Liver (tissue), 9 donors: ENCODE results near the gene ABLIM2. TPM values are rescaled to one million over a fixed set of nuclear protein-coding genes. Genes with fewer than 3 reads are reported as not detected.

ENCODE experiments used
- DNase-seq: peaks from one replicate; pipeline ENCODE4 v3.0.0-alpha.2; 2017; ENCODE audit warnings: low spot score
- H3K27ac ChIP-seq, 2 donors: one replicate each; pipeline ENCODE4 v1.7.0; 2013; ENCODE audit warnings: inconsistent platforms in 2 of 2, low read length in 2 of 2, control low read depth in 1 of 2, low read depth in 1 of 2, mild to moderate bottlenecking in 1 of 2
- H3K27me3 ChIP-seq, 4 donors: one replicate each; pipeline versions ENCODE4 v1.6.1 to v1.7.0; 2013; ENCODE audit warnings: low read length in 3 of 4, inconsistent platforms in 1 of 4, mild to moderate bottlenecking in 1 of 4, moderate library complexity in 1 of 4; ENCODE audit not compliant: control insufficient read depth in 4 of 4, insufficient read depth in 4 of 4
- H3K36me3 ChIP-seq, 4 donors: one replicate each; pipeline versions ENCODE4 v1.6.1 to v1.7.0; 2013; ENCODE audit warnings: low read length in 3 of 4, mild to moderate bottlenecking in 3 of 4, low read depth in 1 of 4, moderate library complexity in 1 of 4; ENCODE audit not compliant: control insufficient read depth in 4 of 4, insufficient read depth in 3 of 4
- H3K4me1 ChIP-seq, 4 donors: one replicate each; pipeline versions ENCODE4 v1.6.1 to v1.7.0; 2013; ENCODE audit warnings: low read length in 3 of 4, mild to moderate bottlenecking in 3 of 4, moderate library complexity in 1 of 4; ENCODE audit not compliant: control insufficient read depth in 4 of 4, insufficient read depth in 4 of 4
- H3K4me3 ChIP-seq, 3 donors: one replicate each; pipeline versions ENCODE4 v1.6.1 to v1.7.0; 2013; ENCODE audit warnings: low read length in 3 of 3, control low read depth in 1 of 3, low read depth in 1 of 3, mild to moderate bottlenecking in 1 of 3
- H3K9ac ChIP-seq, 2 donors: one replicate each; pipeline ENCODE4 v1.7.0; 2013; ENCODE audit warnings: low read length in 2 of 2, mild to moderate bottlenecking in 2 of 2, moderate library complexity in 2 of 2, control low read depth in 1 of 2, low read depth in 1 of 2
- H3K9me3 ChIP-seq, 4 donors: one replicate each; pipeline versions ENCODE4 v1.6.1 to v1.7.0; 2013; ENCODE audit warnings: low read length in 3 of 4; ENCODE audit not compliant: control insufficient read depth in 4 of 4
- ATF3 ChIP-seq: IDR thresholded peaks from 2 replicates; pipeline ENCODE4 v1.6.1; 2016; ENCODE audit warnings: antibody characterized with exemption
- CTCF ChIP-seq: fragments of 150-350 bp; IDR thresholded peaks from 2 replicates; pipeline ENCODE4 v1.5.1; 2017; ENCODE audit warnings: improper control_type of control experiment, low read depth, low read length; ENCODE audit not compliant: missing input control
- EGR1 ChIP-seq, 2 donors: IDR thresholded peaks; 2 replicates each; pipeline ENCODE4 v1.6.1; 2016 to 2018; ENCODE audit warnings: antibody characterized with exemption in 2 of 2, low read depth in 2 of 2
- FOXA1 ChIP-seq: IDR thresholded peaks from 2 replicates; pipeline ENCODE4 v1.6.1; 2016; ENCODE audit warnings: antibody characterized with exemption
- FOXA2 ChIP-seq: IDR thresholded peaks from 2 replicates; pipeline ENCODE4 v1.6.1; 2016; ENCODE audit warnings: antibody characterized with exemption
- GABPA ChIP-seq, 2 donors: IDR thresholded peaks in 1 of 2; conservative IDR thresholded peaks in 1 of 2; 2 replicates each; pipeline ENCODE4 v1.6.1; 2016; ENCODE audit warnings: antibody characterized with exemption in 2 of 2, mild to moderate bottlenecking in 1 of 2, moderate library complexity in 1 of 2
- HNF4A ChIP-seq, 2 donors: conservative IDR thresholded peaks; 2 replicates each; pipeline ENCODE4 v1.6.1; 2016; ENCODE audit warnings: antibody characterized with exemption in 2 of 2, mild to moderate bottlenecking in 2 of 2
- HNF4G ChIP-seq: IDR thresholded peaks from 2 replicates; pipeline ENCODE4 v1.6.1; 2016; ENCODE audit warnings: antibody characterized with exemption
- JUND ChIP-seq, 2 donors: IDR thresholded peaks; 2 replicates each; pipeline ENCODE4 v1.6.1; 2016; ENCODE audit warnings: antibody characterized with exemption in 2 of 2
- MAX ChIP-seq: IDR thresholded peaks from 2 replicates; pipeline ENCODE4 v1.6.1; 2016; ENCODE audit warnings: antibody characterized with exemption
- NR2F2 ChIP-seq: IDR thresholded peaks from 2 replicates; pipeline ENCODE4 v1.6.1; 2016; ENCODE audit warnings: antibody characterized with exemption
- RAD21 ChIP-seq, 2 donors: IDR thresholded peaks; 2 replicates each; pipeline ENCODE4 v1.6.1; 2016; ENCODE audit warnings: antibody characterized with exemption in 2 of 2, mild to moderate bottlenecking in 2 of 2
- REST ChIP-seq: IDR thresholded peaks from 2 replicates; pipeline ENCODE4 v1.6.1; 2016; ENCODE audit warnings: antibody characterized with exemption, mild to moderate bottlenecking
- RXRA ChIP-seq, 2 donors: IDR thresholded peaks; 2 replicates each; pipeline ENCODE4 v1.6.1; 2017 to 2018; ENCODE audit warnings: antibody characterized with exemption in 2 of 2, mild to moderate bottlenecking in 1 of 2
- SP1 ChIP-seq: IDR thresholded peaks from 2 replicates; pipeline ENCODE4 v1.6.1; 2018; ENCODE audit warnings: antibody characterized with exemption, mild to moderate bottlenecking
- TAF1 ChIP-seq: conservative IDR thresholded peaks from 2 replicates; pipeline ENCODE4 v1.6.1; 2016; ENCODE audit warnings: antibody characterized with exemption, mild to moderate bottlenecking
- YY1 ChIP-seq: IDR thresholded peaks from 2 replicates; pipeline ENCODE4 v1.6.1; 2016; ENCODE audit warnings: antibody characterized with exemption, mild to moderate bottlenecking
- ZBTB33 ChIP-seq: IDR thresholded peaks from 2 replicates; pipeline ENCODE4 v1.6.1; 2016; ENCODE audit warnings: antibody characterized with exemption
- WGBS: extraction: QIAGEN DNeasy Blood & Tissue Kit; methylation state at CpG from one replicate; pipeline ENCODE4 v1.1.7; 2013; 5-methylcytosine and 5-hydroxymethylcytosine counted together
- polyA plus RNA-seq, 2 donors: library from polyadenylated mRNA; stranded (reverse) in 1 of 2; unstranded in 1 of 2; fragments of 200-250 nt in 1 of 2; fragments of >200 nt in 1 of 2; fragmentation: Nextera tagmentation in 1 of 2; extraction: Ambion mirVana in 1 of 2; gene quantifications; one replicate each; pipeline versions ENCODE4 v1.2.1 to v1.2.3, GENCODE V29; 2013 to 2015
- total RNA-seq, 2 donors: library from RNA; depleted of rRNA; stranded (reverse); fragments of >200 nt; gene quantifications; one replicate each; pipeline ENCODE4 v1.2.3, GENCODE V29; 2014
- donor health status: healthy.
- donor health status: healthy.
- donor health status: healthy.
- donor health status: healthy.
- donor health status: healthy.

ABLIM2 gene
- total and polyA plus RNA-seq, 4 donors = 0.75 to 2.5 (median 0.93) TPM

GRCh38 chr4:8180310-8181093, 21.9 kb upstream of the ABLIM2 start:
- Histone ChIP-seq H3K27ac (no peak overlapping the region), H3K4me3 (no peak overlapping the region), H3K4me1 (peaks cover 0 to 14% (median 5%) of the 10 kb centered on the region in 4 donors), H3K9me3 (no peaks in the 10 kb centered on the region), H3K27me3 (no peaks in the 10 kb centered on the region), H3K9ac (no peak overlapping the region), H3K36me3 (no peaks in the 10 kb centered on the region)
- WGBS = 87% methylated on average over 8 of the region's 8 CpGs
- no peak for DNase-seq
- TF ChIP-seq FOXA1 (no peak), NR2F2 (no peak), RAD21 (IDR thresholded peaks at IDR 0.05) (no peak), TAF1 (no peak), EGR1 (IDR thresholded peaks at IDR 0.05; ENCODE audit: low read depth in 2 of 2) (no peak), MAX (no peak), GABPA (IDR thresholded peaks at IDR 0.05 in 1 of 2, conservative IDR thresholded peaks at IDR 0.05 in 1 of 2) (no peak), SP1 (no peak), CTCF (no peak), HNF4A (conservative IDR thresholded peaks at IDR 0.05) (no peak), RXRA (IDR thresholded peaks at IDR 0.05) (no peak), ATF3 (no peak), JUND (IDR thresholded peaks at IDR 0.05) (no peak), HNF4G (no peak), YY1 (no peak), REST (no peak), ZBTB33 (no peak), FOXA2 (no peak)
